Type B pancreatic cell (in vitro differentiated cells): ENCODE results near the gene INO80C. TPM values are rescaled to one million over a fixed set of nuclear protein-coding genes. Genes with fewer than 3 reads are reported as not detected.

Experiments used
- DNase-seq: peaks from one replicate; pipeline ENCODE4 v3.0.0; 2021; ENCODE audit warnings: mixed read lengths; ENCODE audit not compliant: unreplicated experiment; ENCODE audit errors: extremely low spot score
- H3K27ac Mint-ChIP-seq: 2 replicates; pipeline ENCODE4 v1.8.0; 2021; ENCODE audit warnings: mild to moderate bottlenecking, mixed read lengths
- H3K27me3 Mint-ChIP-seq: 2 replicates; pipeline ENCODE4 v1.8.0; 2021; ENCODE audit warnings: mixed read lengths
- H3K36me3 Mint-ChIP-seq: 2 replicates; pipeline ENCODE4 v1.8.0; 2021; ENCODE audit warnings: mixed read lengths
- H3K4me1 Mint-ChIP-seq: one replicate; pipeline ENCODE4 v1.8.0; 2021; ENCODE audit warnings: mixed read lengths; ENCODE audit not compliant: unreplicated experiment
- H3K4me3 Mint-ChIP-seq: 2 replicates; pipeline ENCODE4 v1.8.0; 2021; ENCODE audit warnings: mild to moderate bottlenecking, mixed read lengths
- H3K9me3 Mint-ChIP-seq: 2 replicates; pipeline ENCODE4 v1.8.0; 2021; ENCODE audit warnings: mixed read lengths
- total RNA-seq: library from RNA; stranded (reverse); gene quantifications from 2 replicates; pipeline ENCODE4 v1.2.1, GENCODE V29; 2021; ENCODE audit warnings: low replicate concordance
- TF ChIP-seq, protein P1 (sequence below): fragments of 200-600 bp; sonication (generic); conservative IDR thresholded peaks from 2 replicates; pipeline ENCODE4 v1.5.0; 2021; ENCODE audit warnings: antibody characterized with exemption, mild to moderate bottlenecking

The INO80C gene
- total RNA-seq, 1 donor from 2014 or later, result 22.6 TPM

GRCh38 chr18:35484034-35484433 lies 13.7 kb downstream of the INO80C start:
- Mint-ChIP-seq H3K4me1 (peaks cover 4% of the 10 kb centered on the region), H3K36me3 (peaks cover 5% of the 10 kb centered on the region), H3K27me3 (no peaks in the 10 kb centered on the region), H3K9me3 (no peaks in the 10 kb centered on the region), H3K4me3 (no peak overlapping the region), H3K27ac (no peak overlapping the region)
- TF ChIP-seq, protein P1, sequence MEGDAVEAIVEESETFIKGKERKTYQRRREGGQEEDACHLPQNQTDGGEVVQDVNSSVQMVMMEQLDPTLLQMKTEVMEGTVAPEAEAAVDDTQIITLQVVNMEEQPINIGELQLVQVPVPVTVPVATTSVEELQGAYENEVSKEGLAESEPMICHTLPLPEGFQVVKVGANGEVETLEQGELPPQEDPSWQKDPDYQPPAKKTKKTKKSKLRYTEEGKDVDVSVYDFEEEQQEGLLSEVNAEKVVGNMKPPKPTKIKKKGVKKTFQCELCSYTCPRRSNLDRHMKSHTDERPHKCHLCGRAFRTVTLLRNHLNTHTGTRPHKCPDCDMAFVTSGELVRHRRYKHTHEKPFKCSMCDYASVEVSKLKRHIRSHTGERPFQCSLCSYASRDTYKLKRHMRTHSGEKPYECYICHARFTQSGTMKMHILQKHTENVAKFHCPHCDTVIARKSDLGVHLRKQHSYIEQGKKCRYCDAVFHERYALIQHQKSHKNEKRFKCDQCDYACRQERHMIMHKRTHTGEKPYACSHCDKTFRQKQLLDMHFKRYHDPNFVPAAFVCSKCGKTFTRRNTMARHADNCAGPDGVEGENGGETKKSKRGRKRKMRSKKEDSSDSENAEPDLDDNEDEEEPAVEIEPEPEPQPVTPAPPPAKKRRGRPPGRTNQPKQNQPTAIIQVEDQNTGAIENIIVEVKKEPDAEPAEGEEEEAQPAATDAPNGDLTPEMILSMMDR, result no peak
- no peak for DNase-seq

GRCh38 chr18:35481960-35482366 lies 15.8 kb downstream of the INO80C start:
- H3K27ac Mint-ChIP-seq, result no peak overlapping the region
- H3K27me3 Mint-ChIP-seq, result no peaks in the 10 kb centered on the region
- DNase-seq, result no peak
- no peak overlapping the region for H3K4me3 Mint-ChIP-seq
- peaks cover 6% of the 10 kb centered on the region for H3K4me1 Mint-ChIP-seq
- TF ChIP-seq, protein P1, result no peak
- H3K9me3 Mint-ChIP-seq, result no peaks in the 10 kb centered on the region
- no peaks in the 10 kb centered on the region for H3K36me3 Mint-ChIP-seq

DNA sequence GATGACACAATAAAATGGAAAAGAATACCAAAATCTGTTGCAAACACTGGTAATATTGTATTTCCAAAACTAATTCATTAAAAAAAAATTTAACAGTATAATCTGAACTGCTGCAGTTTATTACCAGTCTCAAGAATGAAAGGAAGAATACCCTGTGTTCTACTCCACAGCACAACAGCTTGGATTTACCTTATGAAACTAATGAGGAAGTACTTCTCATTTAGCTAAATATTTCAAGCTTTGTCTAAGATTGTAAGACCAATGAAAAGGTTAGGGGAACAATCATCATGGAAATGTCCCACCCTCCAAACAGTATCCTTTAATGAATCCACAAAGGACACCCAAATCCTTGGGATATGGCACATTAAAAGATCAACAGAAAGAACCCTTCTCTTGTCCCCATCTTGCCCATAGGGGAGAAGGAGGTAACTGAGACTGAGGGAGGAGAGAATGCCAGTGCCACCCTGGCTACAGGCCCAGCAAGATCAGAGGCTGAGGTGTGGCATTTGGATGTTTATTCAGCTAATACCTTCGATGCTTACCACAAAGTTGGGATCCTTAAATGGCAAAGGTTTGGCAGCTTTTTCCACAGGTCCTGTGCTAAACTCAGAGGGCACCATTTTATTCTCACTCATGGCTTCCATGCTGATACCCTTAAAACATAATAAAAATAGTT lies 17.7 kb downstream of the INO80C start:
- peaks cover 6% of the 10 kb centered on the region for H3K4me1 Mint-ChIP-seq
- TF ChIP-seq, protein P1, result no peak
- H3K27ac Mint-ChIP-seq, result no peak overlapping the region
- H3K27me3 Mint-ChIP-seq, result no peaks in the 10 kb centered on the region
- peaks cover 1% of the 10 kb centered on the region for H3K36me3 Mint-ChIP-seq
- no peak for DNase-seq
- H3K9me3 Mint-ChIP-seq, result no peaks in the 10 kb centered on the region
- H3K4me3 Mint-ChIP-seq, result no peak overlapping the region

DNA sequence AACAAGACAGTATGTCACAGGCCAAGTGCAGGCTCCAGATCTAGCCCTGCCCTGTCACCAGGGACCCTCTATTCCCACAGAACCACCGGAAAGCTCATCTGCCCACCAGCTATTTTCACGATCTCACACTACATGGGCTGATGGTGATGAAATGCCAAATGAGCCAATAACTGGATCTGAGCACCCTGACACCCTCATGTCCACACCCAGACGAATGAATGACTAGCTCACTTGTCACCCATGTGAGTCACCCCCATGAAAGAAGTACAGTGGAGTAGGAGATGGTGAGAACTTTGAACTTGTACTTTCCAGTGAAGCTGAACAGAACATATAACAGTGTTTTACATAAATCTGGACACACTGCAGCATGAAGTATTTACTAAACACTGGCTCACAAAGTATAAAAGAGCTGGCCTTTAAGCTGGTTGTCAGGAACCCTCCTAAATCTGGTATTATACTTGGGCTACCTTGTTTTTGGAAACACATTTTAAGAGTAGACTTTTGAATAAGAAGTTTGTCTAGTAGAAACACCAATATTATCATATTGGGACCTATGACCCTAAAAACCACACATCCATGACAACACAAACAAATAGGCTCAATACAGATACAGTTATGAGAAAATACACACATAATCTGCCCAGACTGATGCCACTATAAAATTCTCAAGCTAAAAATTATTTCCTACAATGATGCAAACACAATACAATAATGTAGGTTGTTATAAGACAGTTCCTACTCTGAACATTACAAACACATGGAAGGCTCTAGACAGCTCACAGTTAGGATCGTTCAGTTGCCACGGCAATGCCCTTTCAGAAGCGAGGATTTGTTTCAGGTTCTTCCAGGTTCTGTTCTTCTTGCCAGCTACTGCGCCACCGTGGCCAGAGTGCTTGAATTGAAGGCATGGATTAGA lies 19.0 kb downstream of the INO80C start:
- Mint-ChIP-seq H3K36me3 (peaks cover 8% of the 10 kb centered on the region), H3K4me3 (no peak overlapping the region), H3K27ac (peak overlapping the region; percentile 58), H3K9me3 (no peaks in the 10 kb centered on the region), H3K4me1 (peaks cover 6% of the 10 kb centered on the region), H3K27me3 (no peaks in the 10 kb centered on the region)
- no peak for DNase-seq
- TF ChIP-seq, protein P1, result no peak

DNA sequence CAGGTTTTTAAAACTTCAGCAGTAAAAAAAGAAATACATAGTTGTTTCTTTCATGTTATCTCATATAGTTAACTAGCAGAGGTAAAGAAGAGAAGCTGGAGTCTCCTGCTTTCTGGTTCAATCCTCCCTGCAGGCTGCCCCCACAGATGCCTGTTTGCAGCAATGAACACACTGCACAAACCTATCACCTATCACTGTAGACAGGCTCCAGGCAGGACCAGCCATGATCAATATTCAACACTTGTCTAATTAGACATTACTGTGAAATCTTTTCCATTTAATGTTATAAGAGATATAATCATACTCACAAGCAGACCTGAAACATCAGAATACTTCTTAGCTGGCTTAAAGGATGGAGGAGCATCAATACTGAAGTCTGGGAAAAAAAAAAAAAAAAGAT lies 19.8 kb downstream of the INO80C start:
- Mint-ChIP-seq H3K9me3 (no peaks in the 10 kb centered on the region), H3K4me1 (peaks cover 6% of the 10 kb centered on the region), H3K4me3 (no peak overlapping the region), H3K27ac (no peak overlapping the region), H3K27me3 (no peaks in the 10 kb centered on the region), H3K36me3 (peaks cover 12% of the 10 kb centered on the region)
- TF ChIP-seq, protein P1, result no peak
- no peak for DNase-seq
